Measurements from ENCODE around the gene DSG1. TPM values are rescaled to one million over a fixed set of nuclear protein-coding genes. Genes with fewer than 3 reads are reported as not detected.
"Not testable (repeated sequence)": the region's sequence is repeated elsewhere in the genome, so short reads cannot be mapped to it uniquely, and the experiment has no call there.

The DSG1 gene
- total RNA-seq (2014; rRNA removed; shearing (Covaris generic)): not detected in 2 replicates

- no peak for DNase-seq (ENCODE audit: low spot score)
Measured at GRCh38 chr18:31317860-31318259, at the start of gene DSG1. TSS of gene DSG1 (plus strand) at chr18:31318160. CDS start at chr18:31318301, 141 bp downstream.

DNA sequence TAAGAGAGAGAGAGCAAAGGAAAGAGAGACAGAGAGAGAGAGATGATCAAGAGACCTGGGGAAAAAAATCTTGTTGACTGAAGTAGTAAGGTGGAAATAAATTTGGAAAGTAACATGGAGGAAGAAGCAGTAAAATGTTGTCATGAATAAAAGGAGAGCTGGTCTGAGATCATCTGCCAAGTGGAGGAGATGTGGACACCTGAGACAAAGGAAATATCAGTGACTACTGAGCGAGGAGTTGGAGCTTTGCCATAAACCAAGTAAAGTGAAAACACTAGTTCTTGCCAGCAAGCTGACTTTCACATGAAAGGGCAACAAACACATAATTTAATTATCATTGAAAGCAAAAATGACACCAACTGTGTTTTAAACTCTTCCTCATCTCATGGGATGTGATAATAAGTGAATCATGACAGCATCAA, 49.0 kb upstream of the DSG1 start:
- DNase-seq (ENCODE audit: low spot score): peak; percentile 40

DNA sequence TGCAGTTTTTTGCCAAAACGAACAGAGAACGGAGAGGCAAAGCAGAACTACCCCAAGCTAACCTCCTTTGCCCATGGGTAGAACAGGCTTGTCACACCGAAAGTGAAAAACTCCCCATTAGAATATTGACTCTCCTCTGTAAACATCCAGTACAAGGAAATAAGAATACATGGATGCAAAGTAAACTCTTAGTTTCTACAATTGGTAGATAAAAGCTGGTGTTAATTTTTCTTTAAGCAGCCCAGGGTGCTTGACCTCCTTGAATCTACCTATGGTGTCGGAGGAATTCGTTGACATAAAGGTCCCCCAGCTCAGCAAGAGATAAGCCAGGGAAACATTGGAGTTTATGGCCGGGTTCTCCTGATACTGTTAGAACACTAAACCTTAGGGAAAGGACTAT, 48.4 kb upstream of the DSG1 start:
- DNase-seq (ENCODE audit: low spot score): no peak

DNA sequence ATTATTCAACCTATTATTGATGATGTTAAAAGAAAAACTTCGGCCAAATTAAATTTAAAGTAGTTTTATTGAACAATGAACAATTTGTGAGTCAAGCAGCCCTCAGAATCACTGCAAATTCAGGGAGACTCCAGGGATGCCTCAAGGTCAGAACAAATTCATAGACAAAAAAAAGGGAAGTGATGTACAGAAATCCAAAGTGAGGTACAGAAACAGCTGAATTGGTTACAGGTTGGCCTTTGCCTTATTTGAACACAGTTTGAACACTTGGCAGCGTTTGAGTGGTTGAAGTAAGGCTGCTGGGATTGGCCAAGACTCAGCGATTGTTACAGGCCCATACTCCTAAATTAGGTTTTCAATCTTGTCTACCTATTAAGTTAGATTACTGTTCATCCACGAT, 47.4 kb upstream of the DSG1 start:
- DNase-seq (ENCODE audit: low spot score): no peak

GRCh38 chr18:31273812-31274527, 44.0 kb upstream of the DSG1 start:
- DNase-seq (ENCODE audit: low spot score): no peak

DNA sequence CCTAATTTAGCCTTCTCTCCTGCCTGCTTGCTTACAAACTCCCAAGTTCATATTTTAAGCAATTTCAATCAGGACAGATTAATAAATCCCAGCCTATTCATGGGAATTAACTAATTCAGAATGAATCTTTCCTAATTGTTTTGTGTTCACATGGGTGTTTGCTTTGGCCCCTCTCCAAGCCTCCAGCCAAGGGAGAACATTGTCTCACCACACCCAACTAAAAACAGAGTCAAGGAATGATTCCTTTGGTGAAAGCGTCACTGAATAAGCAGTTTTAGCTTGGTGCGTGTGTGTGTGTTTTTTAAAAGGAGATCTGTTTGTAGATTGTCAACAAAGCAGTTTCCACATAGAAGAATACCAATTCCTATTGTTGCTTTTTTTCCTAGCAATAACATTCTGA, 43.0 kb upstream of the DSG1 start:
- peak; percentile 28 for DNase-seq (ENCODE audit: low spot score)

DNA sequence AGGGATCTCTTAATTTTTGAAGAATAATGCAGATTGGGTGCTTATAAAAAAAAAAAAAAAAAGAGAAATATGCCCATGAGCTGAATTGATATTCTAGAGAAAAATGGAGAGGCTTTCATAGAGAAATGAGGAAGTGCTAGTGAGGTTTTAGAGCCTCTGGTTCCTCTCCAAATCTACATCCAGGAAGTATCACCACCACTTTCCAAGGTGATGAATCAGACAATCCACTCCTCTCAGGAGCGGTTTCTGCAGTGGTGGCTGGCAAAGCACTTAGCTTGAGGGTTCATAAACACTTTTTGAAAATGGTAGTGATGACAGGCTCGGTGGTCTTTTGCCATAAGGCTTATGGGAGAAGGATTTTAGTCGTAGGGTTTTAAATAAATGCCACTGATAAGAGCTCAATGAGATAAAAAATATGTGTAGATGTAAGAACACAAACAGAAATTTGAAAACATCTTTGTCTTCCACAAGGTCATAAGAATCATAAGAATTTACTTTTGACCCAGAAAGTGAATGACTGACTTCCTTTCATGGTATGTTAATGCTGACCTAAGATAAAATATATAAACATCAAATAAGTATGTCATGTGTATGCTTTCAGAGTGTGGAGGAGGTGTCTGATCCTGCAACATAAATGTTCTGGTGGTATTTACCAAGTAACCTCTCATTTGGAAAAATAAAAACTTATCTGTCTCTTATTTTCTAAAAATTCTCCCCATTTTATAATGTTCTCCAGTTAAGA, 42.1 kb upstream of the DSG1 start:
- DNase-seq (ENCODE audit: low spot score): no peak

DNA sequence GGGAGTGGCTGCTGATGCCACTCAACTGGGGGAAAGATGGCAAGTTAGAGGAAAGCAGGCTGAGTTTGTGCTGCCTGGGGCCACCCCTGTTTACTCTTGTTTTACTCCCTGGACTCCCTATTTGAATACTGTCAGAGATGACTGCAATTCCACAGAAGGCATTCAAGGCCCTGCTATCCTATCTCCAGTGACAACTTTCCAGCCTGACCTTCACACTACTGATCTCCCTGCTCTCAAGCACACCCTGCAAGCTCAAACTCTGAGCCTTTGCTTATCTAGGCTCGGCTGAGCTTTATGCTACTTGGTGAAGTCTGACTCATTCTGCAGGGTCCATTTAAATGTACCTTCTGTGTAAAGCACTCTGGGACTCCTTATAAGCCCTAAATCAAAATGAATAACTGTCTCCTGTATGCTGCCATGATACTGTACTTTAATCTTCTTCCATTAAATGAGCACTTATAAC, 39.3 kb upstream of the DSG1 start:
- DNase-seq (ENCODE audit: low spot score): no peak

DNA sequence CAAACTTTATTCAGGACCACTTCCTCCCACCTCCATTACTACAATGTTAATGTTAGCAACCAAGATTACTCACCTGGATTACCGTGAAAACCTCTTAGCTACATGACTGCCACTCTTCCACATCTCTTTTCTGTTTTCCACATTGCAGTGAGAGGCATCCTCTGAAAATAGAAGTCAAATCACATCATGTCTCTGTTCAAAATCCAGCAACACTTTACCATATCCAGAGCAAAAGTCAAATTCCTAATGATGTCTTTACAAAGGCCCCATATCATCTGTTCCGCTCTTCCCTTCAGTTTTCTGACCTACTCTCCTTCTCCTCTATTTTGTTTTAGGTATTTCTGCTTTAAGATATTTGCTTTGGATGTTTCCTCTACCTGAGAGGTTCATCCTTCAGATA, 37.5 kb upstream of the DSG1 start:
- DNase-seq (ENCODE audit: low spot score): no peak

- DNase-seq (ENCODE audit: low spot score): no peak
Measured at GRCh38 chr18:31281437-31281836, 36.5 kb upstream of the DSG1 start.

DNA sequence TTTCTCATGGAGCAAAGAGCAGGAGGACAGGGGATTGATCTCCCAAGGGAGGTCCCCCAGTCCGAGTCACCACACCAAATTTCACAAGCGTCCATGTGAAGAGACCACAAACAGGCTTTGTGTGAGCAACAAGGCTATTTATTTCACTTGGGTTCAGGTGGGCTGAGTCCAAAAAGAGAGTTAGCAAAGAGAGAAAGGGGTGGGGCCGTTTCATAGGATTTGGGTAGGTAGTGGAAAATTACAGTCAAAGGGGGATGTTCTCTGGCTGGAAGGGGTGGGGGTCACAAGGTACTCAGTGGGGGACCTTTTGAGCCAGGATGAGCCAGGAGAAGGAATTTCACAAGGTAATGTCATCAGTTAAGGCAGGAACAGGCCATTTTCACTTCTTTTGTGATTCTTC, 28.5 kb upstream of the DSG1 start:
- DNase-seq (ENCODE audit: low spot score): not testable (repeated sequence)

- no peak for DNase-seq (ENCODE audit: low spot score)
Measured at GRCh38 chr18:31291688-31292087, 26.3 kb upstream of the DSG1 start.

- no peak for DNase-seq (ENCODE audit: low spot score)
Measured at GRCh38 chr18:31294199-31294747, 23.7 kb upstream of the DSG1 start.

GRCh38 chr18:31297248-31297647, 20.7 kb upstream of the DSG1 start:
- no peak for DNase-seq (ENCODE audit: low spot score)

DNA sequence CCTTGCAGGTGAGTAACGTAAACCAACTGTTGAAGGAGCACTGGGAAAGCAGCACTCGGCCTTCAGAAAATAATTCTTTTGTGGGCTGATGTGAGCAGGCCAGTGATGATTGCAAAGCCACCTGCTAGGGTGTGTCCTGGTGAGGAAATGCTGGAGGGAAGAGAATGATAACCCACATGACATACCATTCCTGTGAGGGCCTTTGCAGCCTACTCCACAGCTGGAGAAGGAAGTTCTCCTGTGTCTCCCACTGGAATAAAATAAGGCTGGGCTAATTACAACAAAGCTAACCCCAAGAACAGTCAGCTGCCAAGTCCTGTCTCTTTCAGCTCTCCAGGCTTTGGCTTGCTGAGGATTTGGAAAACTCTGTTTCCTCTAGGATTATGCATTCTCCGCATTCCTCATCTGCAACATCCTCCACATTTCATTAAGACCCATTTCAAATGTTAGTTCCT, 16.7 kb upstream of the DSG1 start:
- DNase-seq (ENCODE audit: low spot score): no peak

- peak; percentile 64 for DNase-seq (ENCODE audit: low spot score)
Measured at GRCh38 chr18:31302991-31303390, 15.0 kb upstream of the DSG1 start.

GRCh38 chr18:31303771-31304170, 14.2 kb upstream of the DSG1 start:
- no peak for DNase-seq (ENCODE audit: low spot score)

- no peak for DNase-seq (ENCODE audit: low spot score)
Measured at GRCh38 chr18:31309115-31309514, 8.8 kb upstream of the DSG1 start.

DNA sequence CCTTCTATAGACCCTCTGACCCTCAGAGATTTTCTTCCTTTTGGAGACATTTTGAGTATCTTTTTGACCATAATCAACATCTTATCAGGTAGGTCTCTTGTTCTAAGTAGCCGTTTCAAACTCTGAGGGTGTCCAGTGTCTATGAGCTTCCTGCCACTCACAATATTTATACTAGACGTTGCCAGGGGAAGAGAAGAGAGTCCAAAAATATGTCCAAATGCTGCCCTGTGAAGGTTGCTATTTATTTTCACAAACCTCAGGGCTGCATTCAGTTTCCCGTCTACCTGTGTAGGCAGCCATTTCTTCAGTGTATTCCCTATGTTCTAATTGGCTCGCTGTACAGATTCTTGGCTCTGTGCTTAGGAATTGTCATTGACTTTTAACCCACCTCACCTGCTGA, 986 bp upstream of the DSG1 start:
- DNase-seq (ENCODE audit: low spot score): no peak

GRCh38 chr18:31321719-31322118, 3.8 kb downstream of the DSG1 start:
- no peak for DNase-seq (ENCODE audit: low spot score)

DNA sequence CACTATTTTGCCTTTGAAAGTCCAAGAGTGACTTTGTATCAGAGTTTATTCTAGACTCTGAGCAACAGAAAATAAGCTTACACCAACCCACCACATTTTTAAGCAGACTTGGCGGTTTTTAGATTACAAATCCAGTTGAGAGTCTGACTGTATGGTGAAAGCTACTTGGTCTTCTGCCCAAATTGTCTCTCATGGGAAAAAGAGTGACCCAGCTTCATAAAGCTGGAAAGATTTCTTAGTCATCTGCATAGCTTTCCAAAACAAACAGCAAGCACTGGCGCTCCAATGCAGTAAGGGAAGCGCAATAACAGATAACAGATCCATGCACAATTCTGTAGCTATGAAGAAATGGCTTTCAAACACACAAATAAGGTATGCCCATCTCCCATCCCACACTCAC, 7.1 kb downstream of the DSG1 start:
- DNase-seq (ENCODE audit: low spot score): no peak

DNA sequence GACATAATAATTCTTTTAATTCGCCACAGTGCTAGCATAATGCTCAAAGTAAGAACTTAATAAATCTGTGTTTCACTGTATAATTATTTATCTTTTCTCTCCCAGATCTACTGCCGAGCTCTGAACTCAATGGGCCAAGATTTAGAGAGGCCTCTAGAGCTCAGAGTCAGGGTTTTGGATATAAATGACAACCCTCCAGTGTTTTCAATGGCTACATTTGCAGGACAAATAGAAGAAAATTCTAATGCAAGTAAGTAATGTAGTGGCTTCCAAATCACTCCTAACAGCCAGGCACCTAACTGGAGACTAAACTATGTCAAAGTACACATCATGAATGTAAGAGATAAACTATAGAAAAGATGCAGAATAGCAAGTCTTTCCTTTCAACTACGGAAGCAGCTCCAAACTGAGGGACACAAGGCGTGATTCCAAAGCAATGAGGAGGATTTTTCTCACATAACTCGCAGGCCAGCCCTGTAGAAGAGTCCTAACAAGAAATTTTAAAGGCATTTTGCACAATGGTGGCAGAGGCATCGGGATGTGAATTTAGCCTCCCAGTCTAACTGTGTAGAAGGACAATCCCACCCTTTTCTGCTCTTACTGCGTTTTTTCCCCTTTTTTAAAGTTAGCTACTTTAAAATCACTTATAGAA, 12.0 kb downstream of the DSG1 start:
- no peak for DNase-seq (ENCODE audit: low spot score)
